Measurements from ENCODE around the gene NTN4. TPM values are rescaled to one million over a fixed set of nuclear protein-coding genes. Genes with fewer than 3 reads are reported as not detected.

NTN4 gene
- total and polyA plus RNA-seq, 4 donors, result 3.2 to 30.5 (median 15.0) TPM

GRCh38 chr12:95764848-95765247, 25.7 kb downstream of the NTN4 start:
- H3K9ac ChIP-seq (ENCODE audit: low read depth in 1 of 2, low read length in 2 of 2), result no peak overlapping the region
- peaks cover 0 to 6% (median 0%) of the 10 kb centered on the region in 4 donors for H3K4me1 ChIP-seq (ENCODE audit: control insufficient read depth in 4 of 4, insufficient read depth in 4 of 4, low read length in 3 of 4)
- no peak for DNase-seq (ENCODE audit: low spot score)
- H3K9me3 ChIP-seq (ENCODE audit: control insufficient read depth in 4 of 4, low read length in 3 of 4), result no peaks in the 10 kb centered on the region
- H3K27me3 ChIP-seq (ENCODE audit: control insufficient read depth in 4 of 4, insufficient read depth in 4 of 4, low read length in 3 of 4), result no peaks in the 10 kb centered on the region
- no peak for TF ChIP-seq REST (IDR thresholded peaks at IDR 0.05)
- no peak for TF ChIP-seq FOXA1 (IDR thresholded peaks at IDR 0.05)
- no peak for TF ChIP-seq HNF4G (IDR thresholded peaks at IDR 0.05)
- TF ChIP-seq FOXA2 (IDR thresholded peaks at IDR 0.05), result no peak
- TF ChIP-seq RXRA (IDR thresholded peaks at IDR 0.05), result no peak
- TF ChIP-seq EGR1 (IDR thresholded peaks at IDR 0.05; ENCODE audit: low read depth in 2 of 2), result no peak
- TF ChIP-seq HNF4A (conservative IDR thresholded peaks at IDR 0.05), result no peak
- no peak for TF ChIP-seq TAF1 (conservative IDR thresholded peaks at IDR 0.05)
- TF ChIP-seq YY1 (IDR thresholded peaks at IDR 0.05), result no peak
- no peak for TF ChIP-seq CTCF (IDR thresholded peaks at IDR 0.05; ENCODE audit: low read depth, low read length, missing input control)
- H3K4me3 ChIP-seq (ENCODE audit: low read depth in 1 of 3, low read length in 3 of 3), result no peak overlapping the region
- H3K27ac ChIP-seq (ENCODE audit: low read depth in 1 of 2, low read length in 2 of 2), result no peak overlapping the region
- WGBS, result 94% methylated on average over 1 of the region's 1 CpG
- no peaks in the 10 kb centered on the region for H3K36me3 ChIP-seq (ENCODE audit: control insufficient read depth in 4 of 4, insufficient read depth in 3 of 4, low read depth in 1 of 4, low read length in 3 of 4)

- H3K9ac ChIP-seq (ENCODE audit: low read depth in 1 of 2, low read length in 2 of 2), result no peak overlapping the region
- H3K4me1 ChIP-seq (ENCODE audit: control insufficient read depth in 4 of 4, insufficient read depth in 4 of 4, low read length in 3 of 4), result peaks cover 0 to 6% (median 0%) of the 10 kb centered on the region in 4 donors
- H3K27me3 ChIP-seq (ENCODE audit: control insufficient read depth in 4 of 4, insufficient read depth in 4 of 4, low read length in 3 of 4), result no peaks in the 10 kb centered on the region
- H3K4me3 ChIP-seq (ENCODE audit: low read depth in 1 of 3, low read length in 3 of 3), result no peak overlapping the region
- TF ChIP-seq FOXA1 (IDR thresholded peaks at IDR 0.05) (no peak), SP1 (IDR thresholded peaks at IDR 0.05) (no peak), EGR1 (IDR thresholded peaks at IDR 0.05; ENCODE audit: low read depth in 2 of 2) (no peak), MAX (IDR thresholded peaks at IDR 0.05) (no peak), FOXA2 (IDR thresholded peaks at IDR 0.05) (no peak), TAF1 (conservative IDR thresholded peaks at IDR 0.05) (no peak), REST (IDR thresholded peaks at IDR 0.05) (no peak), ZBTB33 (IDR thresholded peaks at IDR 0.05) (no peak), GABPA (IDR thresholded peaks at IDR 0.05 in 1 of 2, conservative IDR thresholded peaks at IDR 0.05 in 1 of 2) (no peak)
- H3K9me3 ChIP-seq (ENCODE audit: control insufficient read depth in 4 of 4, low read length in 3 of 4), result no peaks in the 10 kb centered on the region
- DNase-seq (ENCODE audit: low spot score), result no peak
- no peaks in the 10 kb centered on the region for H3K36me3 ChIP-seq (ENCODE audit: control insufficient read depth in 4 of 4, insufficient read depth in 3 of 4, low read depth in 1 of 4, low read length in 3 of 4)
- H3K27ac ChIP-seq (ENCODE audit: low read depth in 1 of 2, low read length in 2 of 2), result no peak overlapping the region
Observed at GRCh38 chr12:95763809-95764253, 26.7 kb downstream of the NTN4 start.

Data from liver (tissue), 9 donors.